Measurements from ENCODE around the gene TMC5.

DNA sequence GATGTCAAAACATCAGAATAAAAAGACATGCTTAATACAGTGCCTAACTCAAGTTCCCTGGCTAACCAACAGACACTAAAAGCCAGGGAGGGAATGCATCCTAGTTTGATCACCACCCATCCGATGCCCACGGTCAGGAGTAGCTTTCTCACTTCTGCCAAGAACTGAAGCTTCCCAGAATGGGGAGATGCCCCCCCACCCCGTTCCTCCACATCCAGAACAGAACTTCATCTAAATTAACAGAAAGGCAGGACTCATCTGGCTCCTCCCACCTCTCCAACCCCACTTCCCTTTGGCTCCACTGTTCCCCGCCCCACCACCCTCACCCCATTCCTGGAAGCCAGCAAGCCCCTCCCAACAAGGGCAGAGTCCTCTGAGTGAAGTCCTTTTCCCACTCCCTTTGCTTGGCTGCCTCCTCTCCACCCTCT is 70.5 kb downstream of the TMC5 start:
- TF ChIP-seq CTCF (IDR thresholded peaks at IDR 0.05) (no peak), POLR2A (IDR thresholded peaks at IDR 0.05) (no peak), POLR2AphosphoS5 (IDR thresholded peaks at IDR 0.05) (no peak)

Data from gastroesophageal sphincter (tissue), 3 donors.